CD4-positive, alpha-beta T cell treated with Interleukin-6 at 100 ng/mL for 8 hours (primary cell): Measurements from ENCODE around the gene ANK2.

Experiments used
- DNase-seq: peaks from one replicate; pipeline ENCODE4 v3.0.0-alpha.2; 2020; ENCODE audit warnings: mixed read lengths, low spot score

Gene ANK2

GRCh38 chr4:113398441-113399143 lies 349.1 kb downstream of the ANK2 start:
- DNase-seq: no peak

- no peak for DNase-seq
These were observed 354.7 kb downstream of the ANK2 start for GRCh38 chr4:113404167-113404571.

- DNase-seq: no peak
These were observed 355.4 kb downstream of the ANK2 start for GRCh38 chr4:113404841-113405240.

- no peak for DNase-seq
These were observed 356.6 kb downstream of the ANK2 start for GRCh38 chr4:113405874-113406722.

GRCh38 chr4:113406723-113407016 lies 357.2 kb downstream of the ANK2 start:
- DNase-seq: no peak

- DNase-seq: no peak
These were observed 358.0 kb downstream of the ANK2 start for GRCh38 chr4:113407409-113407808.

GRCh38 chr4:113409181-113409580 lies 359.7 kb downstream of the ANK2 start:
- DNase-seq: no peak

- no peak for DNase-seq
These were observed 361.2 kb downstream of the ANK2 start for GRCh38 chr4:113410686-113411085.

GRCh38 chr4:113411496-113411938 lies 362.1 kb downstream of the ANK2 start:
- DNase-seq: no peak

GRCh38 chr4:113419631-113420030 lies 370.2 kb downstream of the ANK2 start:
- no peak for DNase-seq

GRCh38 chr4:113420938-113421337 lies 371.5 kb downstream of the ANK2 start:
- DNase-seq: no peak

- DNase-seq: no peak
These were observed 374.2 kb downstream of the ANK2 start for GRCh38 chr4:113423631-113424030.

- no peak for DNase-seq
These were observed 383.7 kb downstream of the ANK2 start for GRCh38 chr4:113433116-113433515.
